GM12873 (cell line): ENCODE measurements around the gene FREM1.

Experiments used
- TF ChIP-seq, protein P1 (sequence below): IDR thresholded peaks from 2 replicates; pipeline ENCODE4 v1.5.1; 2012; ENCODE audit warnings: low read depth, mild to moderate bottlenecking, moderate library complexity, low read length, control low read depth; ENCODE audit not compliant: insufficient read depth; ENCODE audit errors: missing control alignments

FREM1 gene

DNA sequence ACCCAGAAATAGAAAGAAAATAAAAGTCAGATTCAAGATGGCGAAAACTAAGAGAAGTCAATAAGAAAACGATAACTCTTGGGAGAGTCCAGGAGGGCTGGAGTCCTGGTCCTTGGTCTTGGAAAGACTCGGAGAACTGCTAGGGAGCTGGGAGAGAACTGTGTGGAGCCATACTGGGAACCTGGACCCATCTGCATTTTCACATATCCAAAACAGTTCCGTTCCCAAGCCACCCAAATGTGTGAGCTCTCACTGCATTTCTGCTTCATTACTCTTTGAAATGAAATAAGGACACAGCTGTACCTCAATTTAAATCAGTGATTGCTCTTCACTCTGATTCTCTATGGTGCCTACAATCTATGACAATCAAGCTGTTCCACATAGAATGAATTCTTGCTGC, 119.6 kb downstream of the FREM1 start:
- TF ChIP-seq, protein P1, sequence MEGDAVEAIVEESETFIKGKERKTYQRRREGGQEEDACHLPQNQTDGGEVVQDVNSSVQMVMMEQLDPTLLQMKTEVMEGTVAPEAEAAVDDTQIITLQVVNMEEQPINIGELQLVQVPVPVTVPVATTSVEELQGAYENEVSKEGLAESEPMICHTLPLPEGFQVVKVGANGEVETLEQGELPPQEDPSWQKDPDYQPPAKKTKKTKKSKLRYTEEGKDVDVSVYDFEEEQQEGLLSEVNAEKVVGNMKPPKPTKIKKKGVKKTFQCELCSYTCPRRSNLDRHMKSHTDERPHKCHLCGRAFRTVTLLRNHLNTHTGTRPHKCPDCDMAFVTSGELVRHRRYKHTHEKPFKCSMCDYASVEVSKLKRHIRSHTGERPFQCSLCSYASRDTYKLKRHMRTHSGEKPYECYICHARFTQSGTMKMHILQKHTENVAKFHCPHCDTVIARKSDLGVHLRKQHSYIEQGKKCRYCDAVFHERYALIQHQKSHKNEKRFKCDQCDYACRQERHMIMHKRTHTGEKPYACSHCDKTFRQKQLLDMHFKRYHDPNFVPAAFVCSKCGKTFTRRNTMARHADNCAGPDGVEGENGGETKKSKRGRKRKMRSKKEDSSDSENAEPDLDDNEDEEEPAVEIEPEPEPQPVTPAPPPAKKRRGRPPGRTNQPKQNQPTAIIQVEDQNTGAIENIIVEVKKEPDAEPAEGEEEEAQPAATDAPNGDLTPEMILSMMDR = no peak

DNA sequence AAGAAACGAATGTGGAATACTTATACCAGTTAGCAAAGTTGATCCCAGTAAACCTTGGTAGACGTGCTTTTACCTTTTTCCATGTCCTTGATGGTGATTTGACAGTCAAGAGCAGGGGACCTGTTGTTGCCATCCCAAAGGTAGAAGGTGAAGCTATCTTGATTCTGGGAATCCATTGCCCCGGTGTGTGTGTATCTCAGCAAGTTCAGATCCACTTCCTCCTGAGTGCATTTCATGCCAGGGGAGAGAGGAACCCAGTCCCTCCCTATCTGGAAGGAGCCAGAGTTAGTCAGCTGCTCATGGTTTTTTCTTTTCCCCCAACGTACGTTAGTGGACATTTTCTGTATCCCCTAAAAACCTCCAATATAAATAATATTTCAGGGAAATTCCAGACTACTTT, 121.4 kb downstream of the FREM1 start:
- TF ChIP-seq, protein P1 = no peak

DNA sequence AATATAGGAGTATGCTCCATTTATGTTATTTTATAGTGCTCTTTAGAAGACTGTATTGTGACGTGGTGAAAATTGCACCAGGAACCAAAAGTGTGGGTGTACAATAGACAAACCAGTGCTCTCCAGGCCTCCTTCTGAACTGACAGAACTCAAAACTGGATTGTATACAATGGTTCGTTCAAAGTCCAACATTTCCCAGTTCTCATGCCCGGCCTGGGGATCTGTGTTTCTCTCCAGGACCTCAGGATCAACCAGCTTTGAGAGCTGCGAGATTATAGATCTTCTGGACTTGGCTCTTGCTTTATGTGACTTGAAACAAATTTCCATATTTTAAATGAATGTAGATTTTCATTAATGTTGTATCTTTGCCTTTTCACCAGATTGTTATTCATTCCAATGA, 126.9 kb downstream of the FREM1 start:
- TF ChIP-seq, protein P1 = no peak

DNA sequence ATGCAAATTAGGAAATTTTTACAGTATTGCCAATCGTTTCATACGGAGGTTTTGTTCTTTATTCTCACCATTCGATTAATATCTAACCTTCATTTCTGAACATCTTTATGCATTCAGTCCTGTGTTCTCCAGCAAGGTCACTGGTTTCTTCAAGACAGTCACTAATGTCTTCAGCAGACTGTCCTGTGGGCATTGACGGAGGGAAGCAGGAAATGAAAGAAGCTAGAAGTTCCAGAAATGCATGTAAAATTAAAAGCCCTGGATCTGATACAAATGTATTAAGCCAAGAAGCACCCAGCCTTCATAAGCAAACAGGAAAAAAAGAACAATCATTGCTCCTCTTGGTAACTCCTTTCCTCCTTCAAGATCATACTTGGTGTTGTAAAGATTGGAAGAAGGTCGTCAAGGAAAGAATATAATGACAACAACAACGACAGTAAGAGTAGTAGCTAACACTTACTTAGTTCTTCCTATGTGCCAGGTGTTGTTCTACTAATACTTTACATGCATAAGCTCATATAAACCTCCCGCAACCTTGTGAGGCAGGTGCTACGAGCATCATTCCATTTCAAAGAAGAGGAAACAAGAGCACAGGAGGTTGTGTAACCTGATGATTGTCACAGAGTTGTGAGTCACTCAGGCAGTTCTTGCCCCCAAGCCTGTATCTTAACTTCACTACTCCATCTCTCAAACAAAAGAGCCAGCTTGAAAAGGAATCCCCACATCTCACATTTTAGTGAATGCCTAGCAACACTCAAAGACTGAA, 127.8 kb downstream of the FREM1 start:
- TF ChIP-seq, protein P1 = no peak

DNA sequence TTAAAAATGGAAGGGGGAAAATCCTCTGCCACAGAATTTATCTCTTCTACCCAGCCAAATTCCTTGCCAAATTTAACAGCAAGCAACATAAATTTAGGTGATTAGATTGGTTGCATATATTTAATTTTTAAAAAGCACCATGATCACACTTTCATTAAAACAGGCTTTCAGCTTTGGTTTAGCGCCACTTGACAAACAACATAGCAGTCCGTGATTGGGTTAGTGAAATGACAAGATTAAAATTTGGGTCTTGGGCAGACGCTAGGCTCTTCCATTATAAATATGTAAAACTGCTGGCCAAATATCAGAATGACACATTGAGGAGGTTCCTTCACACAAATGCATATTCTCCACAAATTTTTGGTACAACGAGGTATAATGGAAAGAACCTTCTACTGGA, 129.5 kb downstream of the FREM1 start:
- TF ChIP-seq, protein P1 = no peak

DNA sequence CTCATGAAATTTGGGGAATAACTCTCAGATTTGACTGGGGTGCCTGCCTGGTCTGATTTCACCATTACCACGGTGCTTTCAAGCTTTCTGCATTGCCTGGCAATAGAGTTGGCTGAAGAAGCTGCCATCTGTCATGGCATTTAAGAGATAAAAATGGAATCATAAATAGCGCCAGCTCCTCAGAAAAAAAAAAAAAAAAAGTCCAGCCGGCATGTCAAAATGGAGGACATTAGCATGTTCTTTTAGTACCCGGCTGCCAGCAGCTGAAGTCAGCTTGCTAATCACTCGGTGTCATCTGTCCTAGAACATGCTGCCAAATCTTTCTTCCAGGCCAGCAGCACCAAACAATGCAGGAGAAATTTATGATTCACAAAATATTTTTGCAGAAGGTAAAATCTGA, 130.0 kb downstream of the FREM1 start:
- TF ChIP-seq, protein P1 = no peak

DNA sequence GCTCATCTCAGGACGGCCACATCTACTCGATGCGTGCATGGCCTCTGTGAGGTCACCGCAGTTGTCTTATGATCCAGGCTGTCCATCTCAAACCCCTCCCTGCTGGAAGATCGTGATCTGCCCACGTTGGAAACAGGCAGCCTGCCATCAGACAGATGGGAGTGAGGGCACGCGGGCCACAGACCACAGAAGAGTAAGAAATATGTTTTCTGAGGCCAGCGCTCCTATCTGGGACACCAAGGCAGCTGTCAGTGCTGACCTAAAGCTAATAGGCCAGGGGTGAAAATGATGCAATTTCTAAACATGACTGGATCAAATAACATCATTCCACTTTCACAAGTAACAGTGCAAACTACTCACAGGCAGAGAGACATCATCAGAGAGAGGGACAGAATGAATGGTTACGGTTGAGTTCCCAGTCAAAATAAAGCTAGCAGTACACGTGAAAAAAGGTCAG, 130.6 kb downstream of the FREM1 start:
- TF ChIP-seq, protein P1 = no peak
